ENCODE results near the gene ELFN1. TPM values are rescaled to one million over a fixed set of nuclear protein-coding genes. Genes with fewer than 3 reads are reported as not detected.
A peak's percentile ranks its signal among the peaks of the same experiment; 100 is the strongest.

The ELFN1 gene
- total and polyA plus RNA-seq, 9 of the 15 experiments (the other 6 are each of a cell fraction or from before 2014, with no cell fraction given), result 0.04 to 0.64 (median 0.18) TPM; not detected in 2

GRCh38 chr7:1743481-1744230, 73.6 kb downstream of the ELFN1 start:
- DNase-seq (ENCODE audit: extremely low read depth in 1 of 4, low spot score in 3 of 4) (no peak), ATAC-seq (no peak), FAIRE-seq (no peak)
- POLR2A ChIA-PET, result no interaction called here
- Histone ChIP-seq H2AFZ (ENCODE audit: low read depth, low read length) (peak overlapping the region; percentile 87; the same call in 1 of the 2 replicates), H3K36me3 (ENCODE audit: control insufficient read depth, insufficient read depth, low read length) (peaks cover 16% of the 10 kb centered on the region; the same call in 1 of the 3 replicates), H3K4me3 (no peak overlapping the region), H3K4me1 (replicated peaks in 1 of 2; ENCODE audit: control insufficient read depth in 2 of 2, insufficient read depth in 2 of 2, low read length in 2 of 2) (peaks cover 9 to 89% of the 10 kb centered on the region in 2 experiments; a peak in 3 of 5 replicates), H3K9ac (ENCODE audit: insufficient read depth in 1 of 2, low read depth in 2 of 2, low read length in 2 of 2) (peak overlapping the region in 1 of 2 experiments; percentile 83; a peak in 2 of 4 replicates), H3K27ac (ENCODE audit: extremely low read depth, low read depth, low read length) (no peak overlapping the region; the same call in 2 of the 3 replicates), H3K27me3 (ENCODE audit: control insufficient read depth in 2 of 2, insufficient read depth in 2 of 2, low read length in 2 of 2) (peaks cover 2 to 8% of the 10 kb centered on the region in 2 experiments; a peak in 2 of 5 replicates), H3K79me2 (ENCODE audit: control insufficient read depth, insufficient read depth, low read length) (peaks cover 11% of the 10 kb centered on the region), H3K9me1 (ENCODE audit: control insufficient read depth, insufficient read depth, low read length) (no peaks in the 10 kb centered on the region), H4K20me1 (replicated peaks; ENCODE audit: control insufficient read depth, insufficient read depth, low read length) (no peaks in the 10 kb centered on the region), H3K4me2 (ENCODE audit: insufficient read depth, low read length) (peak overlapping the region; percentile 92), H3K9me3 (replicated peaks; ENCODE audit: control insufficient read depth, insufficient read depth, low read depth, low read length) (no peaks in the 10 kb centered on the region)
- intact Hi-C loops (cut with micrococcal nuclease) (no loop called here), in situ Hi-C loops (cut with MboI) (no loop called here)
- TF ChIP-seq ZNF584 (CRISPR knock-in tag; IDR thresholded peaks at IDR 0.05; ENCODE audit: low read depth) (no peak), BCOR (IDR thresholded peaks at IDR 0.05) (peak; percentile 54; the same call in 1 of the 2 replicates), ELF2 (CRISPR knock-in tag; IDR thresholded peaks at IDR 0.05) (no peak), NFIC (IDR thresholded peaks at IDR 0.05) (0 out of 2 replicates have a peak, but pooled peaks have one; percentile 19), SMAD4 (CRISPR knock-in tag; conservative IDR thresholded peaks at IDR 0.05) (no peak), IFI16 (CRISPR knock-in tag; IDR thresholded peaks at IDR 0.05) (no peak), HMG20B (CRISPR knock-in tag; IDR thresholded peaks at IDR 0.05) (no peak)
- WGBS (ENCODE audit: insufficient coverage, low coverage, missing lambda C conversion rate), result 80% methylated on average over 25 of the region's 37 CpGs
- no TSS peak for BruUV-seq (replicated peaks)
- CTCF ChIA-PET (ENCODE audit: low intra/inter-chr PET ratio), result no interaction called here
